NOMO-1 treated with dmso at 0.1 percent for 144 hours (cell line): Measurements from ENCODE around the gene CHDH.

ENCODE experiments used
- DNase-seq: peaks from one replicate; lab custom pipeline; 2025; ENCODE audit not compliant: unreplicated experiment; lab: John Stamatoyannopoulos, UW

CHDH gene

DNA sequence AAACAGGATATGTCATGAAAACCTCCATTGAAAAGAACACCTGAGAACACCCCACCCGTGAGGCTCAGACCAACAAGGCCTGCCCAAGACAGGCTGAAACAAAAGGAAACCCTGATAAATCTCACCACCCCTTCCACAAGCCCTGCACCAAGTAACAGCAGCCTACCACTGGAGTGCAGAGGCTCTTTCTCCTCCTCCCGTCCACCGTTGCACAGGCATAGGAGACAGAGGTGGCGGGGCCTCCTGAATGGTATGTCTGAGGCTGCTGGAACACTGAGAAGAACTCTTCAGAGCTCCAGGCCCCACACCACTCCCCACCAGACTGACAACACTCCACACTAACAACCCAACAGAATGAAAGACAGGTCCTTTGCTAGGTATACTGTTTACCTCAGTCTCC lies 21.4 kb downstream of the CHDH start:
- DNase-seq, result no peak

DNA sequence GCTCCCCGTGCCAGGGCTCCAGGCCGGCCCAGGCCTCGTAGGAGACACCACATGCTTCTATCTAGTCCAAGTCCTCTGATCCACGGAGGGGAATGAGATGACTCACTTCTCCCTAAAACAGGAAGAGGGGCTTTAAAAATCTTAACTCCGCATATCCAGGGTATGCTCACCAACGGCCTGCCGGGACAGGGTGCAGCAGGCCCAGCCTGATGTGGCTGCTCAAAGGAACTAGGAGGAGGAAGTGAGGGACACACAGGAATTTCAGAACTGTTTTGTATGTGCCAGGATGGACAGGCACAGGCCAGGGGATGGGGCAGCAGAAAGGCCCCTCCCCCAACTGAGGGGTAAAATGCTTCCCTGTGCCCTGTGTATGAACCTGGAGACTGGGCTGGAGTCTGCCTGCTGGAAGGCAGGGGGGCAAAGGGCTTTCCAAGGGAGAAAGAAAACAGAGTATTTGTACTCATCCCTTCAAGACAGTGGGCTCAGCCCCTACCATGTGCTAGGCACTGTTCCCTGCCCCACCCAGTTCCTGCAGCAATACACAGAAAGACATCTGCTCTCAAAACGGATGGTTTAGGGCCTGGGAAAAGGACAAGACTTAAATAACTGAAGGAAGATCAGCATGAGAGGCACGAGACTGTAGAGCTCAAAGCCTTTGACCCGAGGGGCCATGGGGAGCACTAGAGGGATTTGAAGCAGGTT lies 22.1 kb downstream of the CHDH start:
- DNase-seq, result no peak

DNA sequence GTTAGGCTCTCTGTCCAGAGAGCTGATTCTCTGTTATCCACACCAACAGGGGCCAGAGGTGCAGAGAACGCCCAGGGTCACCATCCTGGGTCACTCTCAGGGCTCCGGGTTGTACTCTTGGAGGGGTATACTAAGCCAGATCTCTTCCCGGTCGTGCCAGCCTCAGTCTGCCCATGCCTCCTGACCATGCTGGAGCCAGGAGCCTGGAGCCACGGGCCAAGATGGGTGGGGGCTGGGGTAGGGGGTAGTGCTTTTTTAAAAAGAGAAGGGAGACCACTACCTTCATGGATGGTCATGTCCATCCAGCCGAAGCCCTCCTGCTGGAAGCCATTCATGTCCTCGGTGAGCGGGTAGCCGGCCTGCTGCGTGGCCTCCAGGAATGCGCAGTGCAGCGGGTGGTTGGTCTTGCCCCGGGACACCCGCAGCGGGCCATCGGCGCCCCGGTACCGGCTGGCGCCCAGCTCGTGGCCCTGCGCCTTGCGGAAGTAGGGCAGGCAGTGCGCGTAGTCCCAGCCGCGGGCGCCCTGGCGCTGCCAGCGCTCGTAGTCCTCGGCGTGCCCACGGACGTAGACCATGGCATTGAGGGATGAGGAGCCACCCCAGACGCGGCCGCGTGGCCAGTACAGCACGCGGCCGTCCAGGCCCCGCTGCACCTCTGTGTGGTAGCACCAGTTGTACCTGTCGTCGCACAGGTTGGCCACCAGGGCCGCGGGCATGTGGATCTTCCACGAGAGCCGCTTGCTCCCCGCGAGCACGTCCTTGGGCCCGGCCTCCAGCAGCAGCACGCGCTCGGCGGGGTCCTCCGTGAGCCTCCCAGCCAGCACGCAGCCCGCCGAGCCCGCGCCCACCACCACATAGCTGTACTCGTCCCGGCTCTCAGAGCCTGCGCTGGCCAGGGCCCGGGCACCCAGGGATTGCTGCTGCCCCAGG lies 22.9 kb downstream of the CHDH start:
- no peak for DNase-seq

DNA sequence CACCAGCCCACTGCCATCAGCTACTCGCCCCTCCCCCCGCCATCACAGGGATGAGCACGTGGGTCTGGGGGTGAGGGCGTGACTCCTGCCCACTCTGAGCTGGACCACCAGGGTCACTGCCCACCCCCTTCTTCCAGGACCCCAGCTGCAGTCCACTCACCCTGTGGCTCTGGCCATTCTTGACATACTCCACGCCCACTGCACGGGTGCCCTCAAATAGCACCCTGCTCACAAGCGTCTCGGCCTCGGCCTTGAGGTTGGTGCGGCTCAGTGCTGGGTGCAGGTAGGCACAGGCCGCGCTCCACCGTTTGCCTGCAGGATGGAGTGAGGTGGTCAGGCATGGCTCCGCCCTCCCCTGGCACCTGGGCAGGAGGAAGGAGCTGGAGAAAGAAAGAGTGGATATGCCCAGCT lies 23.9 kb downstream of the CHDH start:
- no peak for DNase-seq

DNA sequence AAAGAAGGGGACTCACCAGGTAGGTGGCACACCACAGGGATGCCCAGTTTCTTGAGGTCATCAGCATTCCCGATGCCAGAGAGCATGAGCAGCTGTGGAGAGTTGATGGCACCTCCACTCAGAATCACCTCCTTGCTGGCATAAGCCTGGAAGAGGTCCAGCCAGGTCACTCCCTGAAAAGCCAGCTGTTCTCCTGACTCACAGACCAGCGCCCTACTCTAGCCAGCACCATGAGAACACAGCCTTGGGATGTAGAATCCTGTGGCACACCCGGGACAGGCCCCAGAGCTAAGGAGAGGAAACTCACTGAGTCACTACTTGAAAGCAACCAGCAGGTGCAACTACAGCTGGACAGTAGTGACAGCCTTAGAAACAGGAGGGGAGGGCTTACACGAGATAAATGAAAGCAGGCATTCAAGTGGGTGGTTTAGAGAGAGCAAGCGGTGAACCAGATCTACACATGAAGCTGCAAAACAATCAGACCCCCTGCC lies 24.5 kb downstream of the CHDH start:
- DNase-seq, result no peak

DNA sequence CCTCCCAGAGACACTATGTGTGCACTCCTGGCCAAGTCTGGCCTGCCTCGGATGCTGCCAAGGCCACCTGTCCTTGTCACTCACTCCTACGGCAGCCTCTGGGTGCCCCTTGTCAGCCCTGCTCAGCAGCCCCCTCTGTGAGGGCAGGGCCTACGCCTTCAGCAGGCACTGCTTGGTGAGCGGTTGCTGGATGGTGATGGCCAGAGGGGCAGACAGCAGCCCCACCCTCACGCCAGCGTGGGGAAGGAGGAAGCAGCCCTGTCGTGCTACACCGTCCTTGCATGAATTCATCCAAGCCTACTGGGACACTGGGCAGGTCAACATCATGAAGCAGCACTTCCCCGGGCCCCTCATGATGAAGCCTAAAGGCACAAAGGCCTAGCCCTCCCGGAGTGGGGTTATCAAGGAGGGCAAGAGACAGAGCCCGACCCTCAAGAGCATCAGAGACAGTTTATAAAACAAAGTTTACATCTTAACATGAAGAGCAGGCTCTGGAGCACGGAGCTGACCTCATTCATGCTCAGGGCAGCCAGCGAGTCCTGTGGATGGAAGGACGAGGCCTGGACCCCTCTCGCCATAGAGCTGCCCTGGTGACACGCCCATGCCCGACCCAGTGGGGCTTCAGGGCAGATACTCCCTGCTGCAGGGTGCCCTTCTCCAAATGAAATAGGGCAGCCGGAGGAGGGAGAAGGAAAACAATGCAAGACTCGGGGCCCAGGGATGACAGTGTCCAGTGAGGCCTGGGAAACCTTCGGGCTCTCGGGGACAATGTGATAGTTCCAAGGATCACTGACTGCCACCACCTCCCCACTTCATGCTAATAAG lies 25.3 kb downstream of the CHDH start:
- DNase-seq, result no peak

DNA sequence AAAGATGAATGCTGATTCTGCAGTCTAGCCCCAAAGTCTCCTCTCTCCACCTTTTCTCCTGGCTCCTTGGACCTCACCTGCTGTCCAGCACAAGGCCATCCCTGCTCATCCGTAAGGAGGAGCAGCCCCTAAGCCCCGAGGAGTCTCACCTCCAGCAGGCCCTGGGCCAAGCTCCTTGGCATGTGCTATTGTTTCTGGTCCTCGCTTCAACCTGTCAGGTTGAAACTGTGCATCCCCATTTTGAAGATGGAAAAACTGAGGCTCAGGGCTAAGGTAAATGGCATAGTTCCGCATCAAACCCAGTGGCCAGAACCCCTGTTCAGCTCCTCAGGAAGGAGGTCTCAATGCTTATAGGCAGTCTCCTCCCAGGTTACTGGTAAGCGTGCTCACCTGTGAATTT lies 26.1 kb downstream of the CHDH start:
- DNase-seq, result no peak

DNA sequence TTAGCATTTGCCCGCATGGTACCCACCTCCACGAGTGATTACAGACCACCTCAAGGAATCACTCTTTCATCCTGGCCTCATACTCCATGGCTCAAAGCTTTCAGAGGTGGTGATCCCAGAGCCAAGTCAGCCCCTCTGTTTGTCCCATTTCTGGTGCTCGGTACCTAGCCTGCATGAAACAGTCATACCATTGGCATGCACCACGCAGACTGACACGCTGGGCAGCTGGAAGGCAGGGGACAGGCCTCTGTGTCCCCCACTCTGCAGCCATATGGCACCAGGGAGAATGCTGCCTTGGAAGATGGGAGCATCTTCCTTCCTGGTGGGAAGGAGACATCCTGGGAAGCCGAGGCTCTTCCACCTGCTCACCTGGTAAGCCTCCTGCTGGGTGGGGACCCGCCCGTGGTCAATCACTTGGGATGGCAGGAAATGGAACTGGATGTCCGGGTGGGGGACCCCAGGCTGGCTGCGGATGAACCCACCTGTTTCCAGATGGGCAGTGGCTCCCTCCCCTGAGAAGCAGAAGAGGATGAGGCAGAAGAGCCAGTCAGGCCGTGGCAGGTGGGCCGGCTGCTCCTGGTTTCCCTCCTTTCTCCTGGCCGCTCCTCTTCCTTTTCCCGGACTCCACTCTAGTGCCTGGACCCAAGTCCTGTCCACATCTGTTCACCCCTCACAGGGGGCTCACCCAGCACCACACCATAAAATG lies 26.9 kb downstream of the CHDH start:
- DNase-seq, result no peak

DNA sequence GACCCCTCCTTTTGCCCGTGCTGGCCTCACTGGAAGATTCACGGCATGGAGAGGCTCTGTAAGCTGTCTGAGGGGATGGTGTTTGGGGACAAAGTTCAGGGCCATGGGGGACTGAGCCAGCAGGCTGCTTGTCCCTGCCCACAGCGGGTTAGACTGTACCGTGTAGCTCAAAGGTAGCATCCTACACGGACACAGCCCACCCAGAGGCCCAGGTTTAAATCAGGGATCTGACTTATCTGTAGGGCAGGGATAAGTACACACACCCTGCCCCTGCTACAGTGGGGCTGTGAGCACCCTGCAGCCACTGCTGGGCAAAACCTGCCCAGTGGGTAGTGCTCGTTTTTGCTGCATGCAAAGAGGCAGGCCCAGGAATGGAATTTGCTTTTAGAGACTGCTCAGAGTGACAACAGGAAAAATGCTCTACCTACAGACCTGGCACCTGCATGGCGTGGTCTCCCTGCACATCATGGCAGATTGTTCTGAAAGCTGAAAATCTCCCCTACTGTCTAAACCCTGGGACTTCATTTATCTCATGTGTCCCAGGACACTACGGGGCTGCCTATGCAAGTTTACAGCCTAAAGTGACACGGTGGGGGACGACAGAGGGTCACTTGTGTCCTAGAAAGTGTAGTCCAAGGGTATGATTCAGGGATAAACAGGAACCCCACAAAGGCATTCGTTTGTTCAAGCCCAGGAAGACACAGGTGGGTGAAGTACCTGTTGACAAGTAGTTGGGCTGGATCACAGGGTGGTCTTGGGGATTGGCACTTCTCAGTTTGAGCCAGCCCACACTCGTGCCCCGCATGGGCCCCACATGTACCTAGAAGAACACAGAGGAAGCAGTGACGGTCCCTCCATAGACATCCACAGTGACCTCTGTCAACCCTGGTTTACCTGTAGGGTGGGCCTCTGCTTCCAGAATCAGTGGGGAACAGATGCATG lies 27.7 kb downstream of the CHDH start:
- DNase-seq, result no peak

DNA sequence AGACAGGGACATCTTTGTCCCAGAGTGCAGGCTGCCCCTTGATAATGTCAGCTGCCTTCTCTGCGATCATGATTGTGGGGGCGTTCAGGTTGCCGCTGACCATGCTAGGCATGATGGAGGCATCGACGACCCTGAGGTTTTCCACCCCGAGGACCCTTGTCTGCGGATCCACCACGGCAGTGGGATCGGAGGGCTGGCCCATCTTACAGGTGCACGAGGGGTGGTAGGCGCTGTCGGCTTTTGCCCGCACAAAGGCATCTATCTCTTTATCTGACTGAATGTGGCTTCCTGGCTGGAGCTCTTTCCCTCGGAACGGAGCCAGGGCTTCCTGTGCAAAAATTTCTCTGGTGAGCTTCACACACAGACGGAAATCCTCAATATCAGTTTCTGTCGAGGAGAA lies 28.4 kb downstream of the CHDH start:
- no peak for DNase-seq

DNA sequence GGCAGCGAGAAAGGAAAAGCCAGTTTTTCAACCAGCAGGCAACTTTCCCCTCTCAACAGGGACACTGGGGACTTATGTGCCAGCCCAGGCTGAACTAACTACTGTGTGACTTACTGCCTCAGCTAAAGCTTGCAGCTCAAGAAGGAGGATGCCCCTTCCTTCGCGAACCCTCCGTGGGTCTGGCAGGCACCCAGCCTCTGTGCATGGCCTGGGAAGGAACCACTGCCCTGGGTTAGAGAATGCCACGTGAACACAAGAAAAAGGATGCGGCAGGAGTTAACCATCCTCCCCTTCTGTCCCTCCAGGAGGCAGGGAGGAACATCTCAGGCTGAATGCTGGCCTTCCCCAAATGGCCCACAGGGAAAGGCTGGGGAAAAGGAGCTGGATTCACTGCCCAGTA lies 29.0 kb downstream of the CHDH start:
- no peak for DNase-seq

DNA sequence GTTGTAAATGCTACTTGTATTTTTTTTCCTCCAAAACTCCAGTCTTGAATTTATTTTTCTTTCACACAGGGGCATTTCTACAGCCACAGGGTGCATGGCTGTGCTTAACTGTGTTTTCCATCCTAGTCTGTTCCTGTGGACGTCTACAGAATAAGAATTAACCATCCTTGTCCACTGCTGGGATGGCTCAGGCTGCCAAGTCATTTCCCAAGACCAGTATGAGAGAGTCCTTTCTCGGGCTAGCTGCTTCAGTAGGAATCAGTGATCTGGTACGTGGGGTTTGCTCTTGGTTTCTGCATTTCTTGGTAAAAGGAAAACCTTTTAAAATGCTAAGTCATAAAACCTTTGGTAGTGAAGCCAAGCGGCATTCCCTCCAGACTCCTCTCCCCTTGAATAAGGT lies 29.8 kb downstream of the CHDH start:
- DNase-seq, result no peak

DNA sequence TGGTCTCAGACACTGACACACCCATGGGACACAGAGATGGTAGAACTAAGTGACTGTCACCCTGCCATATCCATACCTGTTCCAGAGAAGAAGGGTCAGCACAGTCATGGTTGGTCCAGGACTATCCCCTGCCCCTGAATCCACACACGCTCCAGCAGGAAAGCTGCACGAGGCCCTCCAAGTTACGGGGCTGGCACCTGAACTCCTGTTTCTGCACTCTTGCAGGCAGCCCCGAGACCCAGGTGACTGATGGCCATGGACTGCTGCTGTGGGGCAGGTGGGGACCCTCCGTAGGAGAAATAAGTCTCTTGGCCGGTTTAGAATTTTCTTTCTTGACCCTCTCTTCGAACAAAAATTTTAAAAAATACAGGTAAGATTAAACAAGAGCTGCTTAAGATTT lies 30.6 kb downstream of the CHDH start:
- no peak for DNase-seq

DNA sequence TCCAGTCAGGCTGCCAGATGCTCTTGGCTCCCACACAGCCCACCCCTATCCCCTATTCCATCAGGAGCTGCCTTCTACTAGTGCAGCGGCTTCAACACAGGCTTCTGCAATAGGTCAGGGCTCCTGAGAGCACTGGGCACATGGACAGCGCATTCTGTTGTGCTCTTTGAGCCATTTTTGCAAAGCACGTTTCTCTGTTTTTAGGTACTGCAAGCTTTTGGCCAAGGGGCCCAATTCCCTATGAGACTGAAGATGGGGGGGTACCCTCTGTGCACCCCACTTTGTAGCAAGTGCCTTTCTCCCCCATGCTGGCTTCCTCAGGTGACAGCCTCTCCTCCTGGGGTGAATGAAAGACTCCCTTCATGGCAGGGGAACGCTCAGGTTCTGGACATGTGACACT lies 31.2 kb downstream of the CHDH start:
- DNase-seq, result no peak

DNA sequence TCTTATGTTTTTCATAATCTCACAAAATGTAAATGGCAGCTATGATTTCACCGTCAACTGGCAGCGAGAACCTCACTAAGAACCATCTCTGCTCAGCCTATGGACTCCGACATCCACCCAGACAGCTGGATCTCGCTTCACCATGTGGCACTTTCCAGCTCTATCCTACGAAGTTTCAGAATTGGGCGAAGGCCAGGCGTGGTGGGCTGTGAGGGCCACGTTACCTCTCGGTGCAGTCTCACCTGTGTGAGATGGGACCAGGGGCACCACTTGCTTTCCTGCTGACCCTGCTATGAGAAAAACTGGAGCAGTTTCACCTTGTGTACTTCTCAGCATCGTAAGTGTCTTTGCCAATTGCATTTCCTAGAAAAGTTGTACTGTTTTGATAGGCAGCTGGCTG lies 32.3 kb downstream of the CHDH start:
- DNase-seq, result no peak

DNA sequence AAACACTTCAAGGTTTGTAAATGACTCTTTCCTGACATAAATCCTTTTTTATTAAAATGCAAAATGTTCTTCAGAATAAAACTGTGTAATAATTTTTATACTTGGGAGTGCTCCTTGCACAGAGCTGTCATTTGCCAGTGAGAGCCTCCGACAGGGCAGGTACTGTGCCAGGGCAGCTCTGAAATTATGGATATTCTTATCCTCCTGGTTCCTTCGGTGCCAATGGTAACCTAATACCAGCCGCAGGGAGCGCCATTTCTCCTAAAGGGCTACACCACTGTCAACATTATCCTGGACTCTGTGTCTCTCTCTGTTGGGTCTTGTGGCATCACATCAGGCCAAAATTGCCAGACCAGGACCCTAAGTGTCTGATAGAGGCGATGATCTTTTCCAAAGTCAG lies 33.0 kb downstream of the CHDH start:
- DNase-seq, result no peak

DNA sequence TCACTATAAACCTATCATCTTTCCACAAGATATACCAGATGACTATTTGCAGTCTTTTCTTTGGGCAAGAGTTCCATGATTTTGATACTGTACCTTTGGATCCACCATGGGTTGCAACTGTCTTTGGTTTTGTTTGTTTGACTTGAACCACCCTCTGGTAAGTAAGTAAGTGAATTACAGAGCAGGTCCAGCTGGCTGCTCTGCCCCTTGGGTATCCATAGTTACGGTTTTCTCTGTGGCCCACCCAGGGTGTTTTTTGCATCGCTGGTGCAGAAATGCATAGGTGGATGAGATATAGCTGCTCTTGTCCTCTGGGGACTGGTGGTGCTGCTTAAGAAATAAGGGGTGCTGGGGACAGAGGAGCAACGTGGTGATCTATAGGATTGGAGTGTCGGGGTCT lies 33.8 kb downstream of the CHDH start:
- DNase-seq, result no peak

DNA sequence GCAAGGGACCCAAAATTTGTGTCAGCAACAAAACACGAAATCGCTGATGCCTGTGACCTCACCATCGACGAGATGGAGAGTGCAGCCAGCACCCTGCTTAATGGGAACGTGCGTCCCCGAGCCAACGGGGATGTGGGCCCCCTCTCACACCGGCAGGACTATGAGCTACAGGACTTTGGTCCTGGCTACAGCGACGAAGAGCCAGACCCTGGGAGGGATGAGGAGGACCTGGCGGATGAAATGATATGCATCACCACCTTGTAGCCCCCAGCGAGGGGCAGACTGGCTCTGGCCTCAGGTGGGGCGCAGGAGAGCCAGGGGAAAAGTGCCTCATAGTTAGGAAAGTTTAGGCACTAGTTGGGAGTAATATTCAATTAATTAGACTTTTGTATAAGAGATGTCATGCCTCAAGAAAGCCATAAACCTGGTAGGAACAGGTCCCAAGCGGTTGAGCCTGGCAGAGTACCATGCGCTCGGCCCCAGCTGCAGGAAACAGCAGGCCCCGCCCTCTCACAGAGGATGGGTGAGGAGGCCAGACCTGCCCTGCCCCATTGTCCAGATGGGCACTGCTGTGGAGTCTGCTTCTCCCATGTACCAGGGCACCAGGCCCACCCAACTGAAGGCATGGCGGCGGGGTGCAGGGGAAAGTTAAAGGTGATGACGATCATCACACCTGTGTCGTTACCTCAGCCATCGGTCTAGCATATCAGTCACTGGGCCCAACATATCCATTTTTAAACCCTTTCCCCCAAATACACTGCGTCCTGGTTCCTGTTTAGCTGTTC lies 34.9 kb downstream of the CHDH start:
- no peak for DNase-seq
